ENCODE data around the gene SCUBE1.

Gene SCUBE1

DNA sequence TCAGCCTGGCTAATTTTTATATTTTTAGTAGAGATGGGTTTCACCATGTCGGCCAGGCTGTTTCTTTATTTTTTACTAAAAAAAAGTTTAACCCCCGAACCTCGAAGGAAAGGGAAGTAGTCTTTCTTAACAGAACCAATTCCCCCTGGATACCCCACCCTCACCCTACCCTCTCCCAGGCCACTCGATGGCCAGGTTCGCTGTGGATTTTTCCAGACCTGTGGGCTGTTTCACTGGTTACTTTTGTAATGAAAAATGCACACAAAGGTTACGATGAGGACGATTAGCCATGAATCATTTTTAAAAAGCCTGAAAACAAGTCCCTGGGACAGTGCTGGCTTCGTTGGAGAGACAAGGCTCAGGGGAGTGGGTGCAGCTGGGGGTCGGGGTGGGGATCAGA is 189.3 kb downstream of the SCUBE1 start:
- TF ChIP-seq GATA2 (IDR thresholded peaks at IDR 0.05; ENCODE audit: low read depth, low read length) = no peak
- no peak for TF ChIP-seq GATA3 (IDR thresholded peaks at IDR 0.05; ENCODE audit: low read depth, low read length)

DNA sequence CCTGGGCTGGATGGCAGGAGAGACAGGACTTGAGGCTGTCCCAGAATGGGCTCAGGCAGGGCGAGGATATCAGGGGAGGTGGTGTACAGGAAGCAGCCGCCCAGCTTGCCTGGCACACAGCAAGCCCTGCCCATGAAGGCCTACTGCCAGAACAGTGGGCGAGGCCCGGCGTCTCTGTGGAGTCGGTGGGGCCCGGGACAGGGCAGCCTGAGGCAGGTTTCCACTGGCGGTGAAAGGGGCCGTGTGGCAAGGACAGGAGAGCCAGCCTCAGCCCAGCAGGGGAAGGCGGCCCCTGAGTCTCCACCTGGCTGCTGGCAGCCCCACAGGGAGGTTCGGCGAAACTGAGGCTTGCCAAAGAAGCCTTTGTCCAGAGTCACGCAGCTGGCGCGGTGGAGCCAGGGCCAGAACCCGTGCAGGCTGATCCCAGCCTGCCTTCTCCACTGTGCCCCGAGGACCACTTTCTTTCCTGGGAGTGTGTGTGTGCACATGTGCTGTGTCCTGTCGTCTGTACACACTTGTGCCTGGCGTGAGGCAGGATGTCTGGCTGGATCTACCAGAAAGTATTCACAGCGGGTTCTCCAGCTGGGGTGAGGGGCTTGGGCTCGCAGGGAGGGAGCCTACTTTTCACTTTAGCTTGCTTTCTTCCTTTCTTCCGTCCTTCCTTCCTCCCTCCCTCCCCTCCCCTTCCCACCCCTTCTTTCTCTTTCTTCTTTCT is 190.7 kb downstream of the SCUBE1 start:
- TF ChIP-seq GATA2 (IDR thresholded peaks at IDR 0.05; ENCODE audit: low read depth, low read length) = no peak

DNA sequence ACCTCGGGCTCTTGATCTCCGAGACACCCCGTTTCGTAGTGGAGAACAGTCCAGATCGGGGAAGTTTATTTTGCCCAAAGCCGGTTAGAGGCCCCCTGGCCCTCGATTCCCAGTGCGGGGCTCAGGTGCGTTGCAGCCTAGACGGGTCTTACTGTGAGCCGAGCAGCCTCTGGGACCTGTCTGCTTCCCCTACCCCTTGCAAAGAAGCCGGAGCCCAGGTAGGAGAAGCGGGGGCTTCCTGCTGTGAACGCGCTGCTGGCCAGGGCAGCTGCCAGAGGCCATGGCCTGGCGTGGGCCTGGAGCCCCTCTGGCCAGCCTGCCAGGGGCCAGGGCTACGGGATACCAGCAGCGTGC is 191.2 kb downstream of the SCUBE1 start:
- TF ChIP-seq GATA2 (IDR thresholded peaks at IDR 0.05; ENCODE audit: low read depth, low read length) = no peak
- TF ChIP-seq GATA3 (IDR thresholded peaks at IDR 0.05; ENCODE audit: low read depth, low read length) = no peak

DNA sequence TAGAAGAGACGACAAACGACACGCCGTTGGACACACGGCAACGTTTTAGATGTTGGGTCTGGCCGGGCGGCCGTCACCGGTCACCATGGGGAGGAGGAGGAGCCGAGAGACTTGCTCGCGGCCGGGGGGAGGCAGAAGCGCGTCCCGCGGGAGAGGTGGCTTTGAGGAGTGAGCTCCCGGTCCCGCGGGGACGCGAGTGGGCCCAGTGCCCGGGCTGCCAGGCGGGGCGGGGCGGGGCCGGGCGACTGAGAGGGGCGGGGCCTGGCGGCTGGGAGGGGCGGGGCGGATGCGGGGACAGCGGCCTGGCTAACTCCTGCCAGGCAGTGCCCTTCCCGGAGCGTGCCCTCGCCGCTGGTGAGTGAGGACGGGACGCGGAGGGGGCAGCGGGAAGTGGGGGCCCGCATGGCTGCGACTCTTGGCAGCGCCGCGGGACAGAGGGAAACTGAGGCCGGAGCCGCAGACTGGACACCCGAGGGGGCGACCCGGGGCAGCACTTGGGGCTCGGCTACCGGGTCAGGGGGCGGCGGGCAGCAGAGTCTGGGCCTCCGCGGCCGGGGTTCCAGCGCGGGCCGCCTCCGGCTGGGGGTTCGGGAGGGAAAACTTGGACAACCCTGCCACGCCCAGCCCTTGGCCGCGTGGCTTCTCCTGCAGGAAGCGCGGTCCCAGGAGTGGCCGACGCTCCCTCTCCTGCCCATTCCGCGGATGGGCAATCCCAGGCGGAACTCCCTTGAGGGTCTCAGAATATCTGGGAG is 191.7 kb downstream of the SCUBE1 start, which contains the start of gene TSPO:
Gene TSPO (plus strand): TSS at position 309 of the 752 bp plus-strand sequence. CDS start 7,680 bp downstream, outside the sequence.
- no peak for TF ChIP-seq GATA2 (IDR thresholded peaks at IDR 0.05; ENCODE audit: low read depth, low read length)
- TF ChIP-seq GATA3 (IDR thresholded peaks at IDR 0.05; ENCODE audit: low read depth, low read length) = no peak

DNA sequence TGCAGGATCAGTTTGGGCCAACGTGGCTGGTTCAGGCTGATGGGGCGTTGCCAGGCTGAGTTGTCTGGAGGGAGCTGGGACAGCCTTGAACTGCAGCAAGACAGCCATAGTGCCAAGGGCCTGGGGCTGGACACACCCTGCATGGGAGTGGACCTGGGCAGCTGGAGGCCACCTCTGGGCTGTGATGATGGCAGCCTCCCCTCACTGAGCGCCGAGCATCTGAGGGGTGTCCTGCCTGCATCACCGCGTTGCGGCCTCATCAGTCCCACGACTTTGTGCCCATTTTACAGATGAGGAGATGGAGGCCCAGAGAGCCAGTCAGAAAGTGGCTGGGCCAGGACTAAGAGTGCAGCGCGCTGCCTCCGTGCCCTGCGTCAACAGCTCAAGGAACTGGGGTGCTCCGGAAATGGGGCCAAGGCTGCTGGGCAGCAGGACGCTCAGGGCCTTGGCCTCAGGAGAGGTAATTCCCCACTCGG is 192.4 kb downstream of the SCUBE1 start:
- TF ChIP-seq GATA3 (IDR thresholded peaks at IDR 0.05; ENCODE audit: low read depth, low read length) (no peak), GATA2 (IDR thresholded peaks at IDR 0.05; ENCODE audit: low read depth, low read length) (no peak)

DNA sequence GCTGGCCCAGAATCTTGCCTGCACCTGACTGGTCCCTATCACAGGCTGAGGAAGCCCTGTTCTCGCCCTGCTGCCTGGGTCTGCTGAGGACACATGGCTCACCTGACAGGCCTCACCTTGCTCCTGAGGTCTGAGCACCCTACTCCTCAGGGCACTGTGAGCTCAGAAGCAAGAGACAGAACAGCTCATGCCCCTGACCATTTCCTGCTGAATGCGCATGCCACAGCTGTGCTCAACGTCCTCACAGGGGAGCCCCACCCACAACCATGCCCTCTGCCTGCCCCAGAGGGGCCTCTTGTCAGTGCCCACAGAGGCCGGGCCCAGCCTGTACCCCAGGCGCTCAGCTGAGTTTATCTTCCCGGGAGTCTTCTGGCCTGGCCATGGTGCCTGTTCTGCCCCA is 194.6 kb downstream of the SCUBE1 start:
- TF ChIP-seq GATA2 (IDR thresholded peaks at IDR 0.05; ENCODE audit: low read depth, low read length) = no peak
- no peak for TF ChIP-seq GATA3 (IDR thresholded peaks at IDR 0.05; ENCODE audit: low read depth, low read length)

DNA sequence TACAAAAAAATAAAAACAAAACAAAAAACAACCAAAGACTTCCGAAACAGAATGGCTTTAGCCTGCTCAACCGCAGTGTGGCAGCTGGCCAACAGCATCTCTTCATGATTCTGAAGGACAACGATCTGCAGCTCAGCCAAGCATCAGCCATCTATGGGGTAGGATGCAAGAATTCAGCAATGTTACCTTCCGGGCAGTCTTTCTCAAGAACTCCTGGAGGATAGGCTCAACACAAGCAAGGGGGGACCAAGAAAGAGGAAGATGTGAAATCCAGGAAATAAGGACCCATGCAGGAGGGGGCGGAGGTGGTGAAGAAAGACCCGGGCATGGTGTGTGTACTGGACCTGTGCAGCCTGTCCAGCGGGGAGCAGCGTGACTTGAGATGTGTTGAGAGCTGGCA is 195.4 kb downstream of the SCUBE1 start:
- TF ChIP-seq GATA3 (IDR thresholded peaks at IDR 0.05; ENCODE audit: low read depth, low read length) = no peak
- TF ChIP-seq GATA2 (IDR thresholded peaks at IDR 0.05; ENCODE audit: low read depth, low read length) = no peak
